ENCODE measurements around the gene VWA8.

- TF ChIP-seq POLR2A (IDR thresholded peaks at IDR 0.05) (no peak), CTCF (IDR thresholded peaks at IDR 0.05) (no peak)
Measured at GRCh38 chr13:41678249-41678648, 282.7 kb downstream of the VWA8 start.

Data from thyroid gland (tissue), 4 donors.